ENCODE measurements around the gene TRIM71. TPM values are rescaled to one million over a fixed set of nuclear protein-coding genes. Genes with fewer than 3 reads are reported as not detected.

TRIM71 gene
- total RNA-seq, 1 experiment from 2014 or later = 376 TPM

DNA sequence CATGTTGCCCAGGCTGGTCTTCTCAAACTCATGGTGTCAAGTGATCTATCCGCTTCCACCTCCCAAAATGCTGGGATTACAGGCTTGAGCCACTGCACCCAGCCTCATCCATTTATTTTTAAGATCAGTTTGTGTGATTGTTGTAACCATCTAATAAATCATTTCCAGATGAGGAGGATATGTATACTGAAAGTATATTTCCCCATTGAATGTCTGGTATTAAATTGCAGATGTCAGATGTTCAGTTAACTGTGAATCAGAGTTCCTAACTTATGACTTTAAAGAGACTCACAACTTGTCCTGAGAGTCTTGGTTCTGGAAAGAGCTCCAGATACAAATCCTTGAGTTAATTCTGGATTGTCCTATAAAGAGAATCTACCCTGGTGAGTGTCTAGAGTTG is 62.4 kb downstream of the TRIM71 start:
- Histone ChIP-seq H2BK5ac (ENCODE audit: insufficient read length, low read length) (no peak overlapping the region), H3K23ac (ENCODE audit: insufficient read length, low read depth, low read length) (no peak overlapping the region), H3K4me2 (ENCODE audit: insufficient read depth, insufficient read length, low read length) (no peak overlapping the region), H3K9me3 (ENCODE audit: control insufficient read depth, low read depth, low read length) (no peaks in the 10 kb centered on the region), H3K18ac (ENCODE audit: insufficient read length, low read depth, low read length) (no peak overlapping the region), H3K27ac (ENCODE audit: insufficient read length, low read depth, low read length) (no peak overlapping the region), H2BK120ac (ENCODE audit: low read depth, low read length, poor library complexity, severe bottlenecking) (no peak overlapping the region), H3K79me2 (ENCODE audit: insufficient read depth, low read length) (peaks cover 74% of the 10 kb centered on the region; the same call in 1 of the 2 replicates), H3K14ac (ENCODE audit: insufficient read depth, low read length) (no peak overlapping the region), H3K27me3 (ENCODE audit: insufficient read depth, low read length) (no peaks in the 10 kb centered on the region), H3K56ac (ENCODE audit: insufficient read length, low read depth, low read length) (no peak overlapping the region), H2AFZ (ENCODE audit: low read length) (no peak overlapping the region), H4K20me1 (ENCODE audit: control insufficient read depth, insufficient read depth, insufficient read length) (no peaks in the 10 kb centered on the region), H3K79me1 (ENCODE audit: insufficient read depth, low read depth, low read length, poor library complexity, severe bottlenecking) (peaks cover 3% of the 10 kb centered on the region), H4K91ac (ENCODE audit: insufficient read length, low read depth, low read length) (no peak overlapping the region), H2BK20ac (ENCODE audit: low read depth, low read length, poor library complexity, severe bottlenecking) (no peak overlapping the region), H3K9ac (ENCODE audit: extremely low read depth, insufficient read length, low read length) (no peak overlapping the region), H3K4me1 (ENCODE audit: insufficient read depth, low read length) (peaks cover 5% of the 10 kb centered on the region; the same call in 1 of the 2 replicates), H2BK15ac (ENCODE audit: low read depth, low read length) (no peak overlapping the region), H3K4ac (ENCODE audit: low read depth, low read length) (no peak overlapping the region), H4K5ac (ENCODE audit: insufficient read length, low read depth, low read length) (no peak overlapping the region), H4K8ac (replicated peaks; ENCODE audit: insufficient read length, low read depth, low read length) (no peak overlapping the region), H3T11ph (ENCODE audit: low read length) (no peak overlapping the region), H2BK12ac (ENCODE audit: insufficient read length, low read depth, low read length) (no peak overlapping the region), H2AK5ac (ENCODE audit: insufficient read length, low read length) (no peak overlapping the region), H3K23me2 (ENCODE audit: insufficient read length, low read depth, low read length, poor library complexity, severe bottlenecking) (no peaks in the 10 kb centered on the region)
- H3K36me3 Mint-ChIP-seq (ENCODE audit: insufficient read depth in 1 of 3, low read depth in 3 of 3) = peaks cover 53 to 86% (median 80%) of the 10 kb centered on the region in 3 experiments
- H3K27ac Mint-ChIP-seq = peak overlapping the region in 1 of 3 experiments; percentile 94; a peak in 3 of 7 replicates
- no CpG with 5 or more reads among the region's 1 CpG for WGBS (ENCODE audit: extremely low coverage, insufficient read length, low lambda C conversion rate)
- no peak for DNase-seq
- no peaks in the 10 kb centered on the region; the same call in 1 of the 2 replicates for H3K27me3 Mint-ChIP-seq (ENCODE audit: low read depth)
- H3K4me3 Mint-ChIP-seq = no peak overlapping the region
- H3K9me3 Mint-ChIP-seq = no peaks in the 10 kb centered on the region
- TF ChIP-seq, protein P1, sequence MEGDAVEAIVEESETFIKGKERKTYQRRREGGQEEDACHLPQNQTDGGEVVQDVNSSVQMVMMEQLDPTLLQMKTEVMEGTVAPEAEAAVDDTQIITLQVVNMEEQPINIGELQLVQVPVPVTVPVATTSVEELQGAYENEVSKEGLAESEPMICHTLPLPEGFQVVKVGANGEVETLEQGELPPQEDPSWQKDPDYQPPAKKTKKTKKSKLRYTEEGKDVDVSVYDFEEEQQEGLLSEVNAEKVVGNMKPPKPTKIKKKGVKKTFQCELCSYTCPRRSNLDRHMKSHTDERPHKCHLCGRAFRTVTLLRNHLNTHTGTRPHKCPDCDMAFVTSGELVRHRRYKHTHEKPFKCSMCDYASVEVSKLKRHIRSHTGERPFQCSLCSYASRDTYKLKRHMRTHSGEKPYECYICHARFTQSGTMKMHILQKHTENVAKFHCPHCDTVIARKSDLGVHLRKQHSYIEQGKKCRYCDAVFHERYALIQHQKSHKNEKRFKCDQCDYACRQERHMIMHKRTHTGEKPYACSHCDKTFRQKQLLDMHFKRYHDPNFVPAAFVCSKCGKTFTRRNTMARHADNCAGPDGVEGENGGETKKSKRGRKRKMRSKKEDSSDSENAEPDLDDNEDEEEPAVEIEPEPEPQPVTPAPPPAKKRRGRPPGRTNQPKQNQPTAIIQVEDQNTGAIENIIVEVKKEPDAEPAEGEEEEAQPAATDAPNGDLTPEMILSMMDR (conservative IDR thresholded peaks at IDR 0.05) = no peak
- H3K4me1 Mint-ChIP-seq = peaks cover 73 to 81% of the 10 kb centered on the region in 2 experiments
